Breast epithelium (tissue), 4 donors: ENCODE results near the gene SAMD14. TPM values are rescaled to one million over a fixed set of nuclear protein-coding genes. Genes with fewer than 3 reads are reported as not detected.

Experiments
- DNase-seq, 2 donors: peaks; one replicate each; pipeline ENCODE4 v3.0.0-alpha.2; 2019; ENCODE audit warnings: low spot score in 2 of 2
- H3K27ac ChIP-seq, 2 donors: fragments of 200-600 bp; sonication (generic) in 1 of 2; one replicate each; pipeline ENCODE4 v1.5.1; 2016 to 2019; ENCODE audit warnings: mild to moderate bottlenecking in 1 of 2
- H3K27me3 ChIP-seq, 2 donors: fragments of 200-600 bp; sonication (generic) in 1 of 2; one replicate each; pipeline versions ENCODE4 v1.5.1 to v1.6.0; 2017 to 2019; ENCODE audit warnings: control low read depth in 1 of 2, mild to moderate bottlenecking in 1 of 2
- H3K36me3 ChIP-seq: fragments of 200-600 bp; one replicate; pipeline ENCODE4 v1.5.1; 2019
- H3K4me1 ChIP-seq, 2 donors: fragments of 200-600 bp; sonication (generic); one replicate each; pipeline ENCODE4 v1.5.1; 2016 to 2019; ENCODE audit warnings: control low read depth in 1 of 2
- H3K4me3 ChIP-seq, 3 donors: fragments of 200-600 bp; sonication (generic); 1 replicate in 2 of 3; 2 replicates in 1 of 3; pipeline ENCODE4 v1.5.1; 2016 to 2019; ENCODE audit warnings: mild to moderate bottlenecking in 3 of 3, moderate library complexity in 2 of 3
- H3K9me3 ChIP-seq, 2 donors: fragments of 200-600 bp; sonication (generic) in 1 of 2; one replicate each; pipeline ENCODE4 v1.5.1; 2016 to 2019; ENCODE audit warnings: control low read depth in 1 of 2
- POLR2A ChIP-seq: fragments of 450-650 bp; IDR thresholded peaks from one replicate; pipeline ENCODE4 v1.6.1; 2016; ENCODE audit warnings: antibody characterized with exemption, mild to moderate bottlenecking, moderate library complexity
- POLR2AphosphoS5 ChIP-seq, 3 donors: sonication (generic); formaldehyde crosslinking; IDR thresholded peaks; one replicate each; pipeline ENCODE4 v1.6.1; 2017; ENCODE audit warnings: antibody characterized with exemption in 3 of 3
- intact Hi-C: fragments of 100-400 bp; cut with DNase I; formaldehyde crosslinking; loops from one replicate; pipeline ENCODE4 v1.15.1; 2023; ENCODE audit warnings: low total_unique reads
- total RNA-seq, 3 donors: library from RNA; depleted of rRNA; stranded (reverse); fragments of >200 nt; gene quantifications; one replicate each; pipeline ENCODE4 v1.1.0, GENCODE V29; 2016
- TF ChIP-seq, protein P1 (sequence below), 3 donors: fragments of 450-650 bp; IDR thresholded peaks; one replicate each; pipeline ENCODE4 v1.5.1; 2016 to 2017; ENCODE audit warnings: antibody characterized with exemption in 3 of 3, mild to moderate bottlenecking in 3 of 3, moderate library complexity in 3 of 3

The SAMD14 gene
- total RNA-seq, 3 donors from 2014 or later = 0.16 to 0.98 TPM; not detected in 1

DNA sequence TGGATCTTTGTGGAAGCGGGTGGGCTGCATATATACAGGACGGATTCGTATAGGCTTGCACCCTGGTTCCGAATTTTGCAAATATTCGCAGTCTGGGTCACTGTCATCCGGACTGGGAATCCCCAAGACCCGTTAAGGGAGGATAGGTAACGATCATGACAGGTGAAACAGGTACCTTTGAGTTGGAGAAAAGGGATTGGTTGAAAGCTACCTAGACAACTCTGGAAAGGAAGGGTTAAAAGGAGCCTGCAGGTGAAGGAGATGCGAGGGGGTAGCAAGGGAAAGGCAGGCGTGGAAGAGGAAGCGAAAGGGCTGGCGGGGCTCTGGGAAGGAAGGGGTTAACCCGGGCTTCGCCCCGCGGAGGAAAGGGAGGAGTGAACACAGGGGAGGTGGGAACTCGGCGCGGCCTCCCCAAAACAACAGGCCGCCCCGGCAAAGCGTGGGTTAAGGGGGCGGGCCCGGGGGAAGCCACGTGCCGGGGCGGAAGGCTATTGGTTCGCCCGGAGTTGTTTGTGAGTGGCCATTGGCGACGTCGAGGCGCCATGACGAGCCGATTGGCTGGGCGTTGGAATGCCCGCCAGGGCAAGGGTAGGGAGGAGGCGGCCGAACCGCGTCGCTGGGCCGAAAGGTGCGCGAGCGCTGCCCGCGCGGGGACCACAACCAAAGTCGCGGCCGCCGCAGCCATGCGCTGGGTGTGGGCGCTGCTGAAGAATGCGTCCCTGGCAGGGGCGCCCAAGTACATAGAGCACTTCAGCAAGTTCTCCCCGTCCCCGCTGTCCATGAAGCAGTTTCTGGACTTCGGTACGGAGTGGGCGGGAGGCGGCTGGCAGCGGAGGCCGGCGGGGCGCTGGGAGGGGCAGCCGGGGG, 35.0 kb downstream of the SAMD14 start, which contains the start of gene PDK2:
TSS of gene PDK2 (plus strand) at position 599 of the 867 bp plus-strand sequence. CDS start at position 684, 85 bp downstream.
- intact Hi-C loops = no loop called here

DNA sequence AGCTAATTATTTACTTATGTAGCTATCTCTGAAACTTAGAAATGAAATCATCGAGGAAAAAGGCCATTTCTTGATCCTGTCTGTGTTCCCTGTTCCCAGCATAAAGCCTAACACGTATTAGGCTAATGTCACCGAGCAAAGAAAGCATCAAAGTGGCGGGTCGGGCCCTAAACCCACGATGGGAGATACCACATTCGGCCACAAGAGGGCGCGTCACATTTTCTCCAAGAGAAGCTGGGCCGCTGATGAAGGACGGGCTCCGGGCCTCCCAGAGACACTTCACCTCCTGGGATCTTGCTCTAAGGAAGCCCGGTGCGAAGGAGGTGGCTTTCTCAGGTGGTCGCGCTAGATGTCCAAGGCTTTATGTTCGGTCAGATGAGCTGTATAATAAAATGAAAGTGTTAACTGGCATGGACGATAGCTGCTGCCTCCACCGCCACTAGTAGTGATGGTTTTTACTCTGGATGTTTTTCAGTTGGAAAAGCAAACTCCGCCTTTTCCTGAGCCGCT, 35.7 kb downstream of the SAMD14 start:
- H3K4me1 ChIP-seq = peaks cover 0 to 10% of the 10 kb centered on the region in 2 donors
- DNase-seq = peak; percentile 83 to 94
- no peaks in the 10 kb centered on the region for H3K36me3 ChIP-seq
- H3K4me3 ChIP-seq = peak overlapping the region; percentile 84 to 99 (median 98)
- peak overlapping the region; percentile 84 to 92 for H3K27ac ChIP-seq
- intact Hi-C loops = no loop called here
- H3K27me3 ChIP-seq = no peaks in the 10 kb centered on the region
- TF ChIP-seq POLR2A (no peak), POLR2AphosphoS5 (IDR thresholded peaks at IDR 0.05) (peak in 2 of 3 donors; percentile 21 to 40)
- TF ChIP-seq, protein P1, sequence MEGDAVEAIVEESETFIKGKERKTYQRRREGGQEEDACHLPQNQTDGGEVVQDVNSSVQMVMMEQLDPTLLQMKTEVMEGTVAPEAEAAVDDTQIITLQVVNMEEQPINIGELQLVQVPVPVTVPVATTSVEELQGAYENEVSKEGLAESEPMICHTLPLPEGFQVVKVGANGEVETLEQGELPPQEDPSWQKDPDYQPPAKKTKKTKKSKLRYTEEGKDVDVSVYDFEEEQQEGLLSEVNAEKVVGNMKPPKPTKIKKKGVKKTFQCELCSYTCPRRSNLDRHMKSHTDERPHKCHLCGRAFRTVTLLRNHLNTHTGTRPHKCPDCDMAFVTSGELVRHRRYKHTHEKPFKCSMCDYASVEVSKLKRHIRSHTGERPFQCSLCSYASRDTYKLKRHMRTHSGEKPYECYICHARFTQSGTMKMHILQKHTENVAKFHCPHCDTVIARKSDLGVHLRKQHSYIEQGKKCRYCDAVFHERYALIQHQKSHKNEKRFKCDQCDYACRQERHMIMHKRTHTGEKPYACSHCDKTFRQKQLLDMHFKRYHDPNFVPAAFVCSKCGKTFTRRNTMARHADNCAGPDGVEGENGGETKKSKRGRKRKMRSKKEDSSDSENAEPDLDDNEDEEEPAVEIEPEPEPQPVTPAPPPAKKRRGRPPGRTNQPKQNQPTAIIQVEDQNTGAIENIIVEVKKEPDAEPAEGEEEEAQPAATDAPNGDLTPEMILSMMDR (IDR thresholded peaks at IDR 0.05) = peak; percentile 91 to 98 (median 95)
- H3K9me3 ChIP-seq = no peaks in the 10 kb centered on the region

More for the DNA sequence above, 35.0 kb downstream of the SAMD14 start, which contains the start of gene PDK2:
- DNase-seq = peak; percentile 98
- Histone ChIP-seq H3K4me3 (peak within 1 kb of the TSS; percentile 84 to 99 (median 98)), H3K27ac (peak within 1 kb of the TSS; percentile 84 to 92), H3K4me1 (peaks cover 0 to 10% of the 10 kb centered on the region in 2 donors), H3K27me3 (no peaks in the 10 kb centered on the region), H3K9me3 (no peaks in the 10 kb centered on the region), H3K36me3 (no peaks in the 10 kb centered on the region)
- TF ChIP-seq POLR2A (no peak), POLR2AphosphoS5 (IDR thresholded peaks at IDR 0.05) (peak; percentile 65 to 70 (median 67))
- TF ChIP-seq, protein P1 (IDR thresholded peaks at IDR 0.05) = no peak

DNA sequence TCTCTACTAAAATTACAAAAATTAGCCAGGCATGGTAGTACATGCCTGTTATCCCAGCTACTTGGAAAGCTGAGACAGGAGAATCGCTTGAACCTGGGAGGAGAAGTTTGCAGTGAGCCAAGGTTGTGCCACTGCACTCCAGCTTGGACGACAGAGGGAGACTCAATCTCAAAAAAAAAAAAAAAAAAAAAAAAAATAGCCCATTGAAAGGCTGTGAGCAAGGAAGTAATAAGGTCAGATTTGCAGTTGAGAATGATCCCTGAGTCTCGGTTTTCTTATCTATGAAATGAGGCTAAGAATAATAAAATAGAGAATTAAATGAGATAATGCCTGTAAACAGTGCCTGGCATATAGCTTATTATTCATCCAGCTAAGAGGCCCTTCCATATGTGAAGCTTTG, 36.2 kb downstream of the SAMD14 start:
- Histone ChIP-seq H3K4me1 (peaks cover 0 to 10% of the 10 kb centered on the region in 2 donors), H3K4me3 (no peak overlapping the region), H3K27ac (no peak overlapping the region), H3K27me3 (no peaks in the 10 kb centered on the region), H3K9me3 (no peaks in the 10 kb centered on the region), H3K36me3 (no peaks in the 10 kb centered on the region)
- intact Hi-C loops = no loop called here
- TF ChIP-seq POLR2A (no peak), POLR2AphosphoS5 (IDR thresholded peaks at IDR 0.05) (no peak)
- TF ChIP-seq, protein P1 (IDR thresholded peaks at IDR 0.05) = no peak
- no peak for DNase-seq

DNA sequence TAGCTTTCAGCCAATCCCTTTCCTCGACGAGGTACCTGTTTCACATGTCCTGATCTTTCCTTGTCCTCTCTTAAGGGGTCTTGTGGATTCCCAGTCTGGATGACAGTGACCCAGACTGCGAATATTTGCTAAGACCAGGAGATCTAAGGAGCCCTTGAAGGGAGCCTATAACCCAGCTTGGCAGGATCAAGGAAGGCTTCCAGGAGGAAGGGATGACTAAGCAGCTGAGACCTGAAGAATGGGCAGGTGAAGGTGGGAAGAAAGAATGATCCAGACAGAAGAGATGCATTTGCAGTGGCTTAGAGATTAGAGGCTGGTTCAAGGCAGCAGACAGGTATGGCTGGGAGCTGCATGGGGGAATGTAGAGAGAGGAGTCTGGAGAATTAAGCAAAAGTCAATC, 36.7 kb downstream of the SAMD14 start:
- Histone ChIP-seq H3K9me3 (no peaks in the 10 kb centered on the region), H3K27me3 (no peaks in the 10 kb centered on the region), H3K4me1 (peaks cover 0 to 10% of the 10 kb centered on the region in 2 donors), H3K27ac (no peak overlapping the region), H3K4me3 (no peak overlapping the region), H3K36me3 (no peaks in the 10 kb centered on the region)
- intact Hi-C loops = no loop called here
- TF ChIP-seq, protein P1 (IDR thresholded peaks at IDR 0.05) = no peak
- TF ChIP-seq POLR2A (no peak), POLR2AphosphoS5 (IDR thresholded peaks at IDR 0.05) (no peak)
- DNase-seq = no peak

DNA sequence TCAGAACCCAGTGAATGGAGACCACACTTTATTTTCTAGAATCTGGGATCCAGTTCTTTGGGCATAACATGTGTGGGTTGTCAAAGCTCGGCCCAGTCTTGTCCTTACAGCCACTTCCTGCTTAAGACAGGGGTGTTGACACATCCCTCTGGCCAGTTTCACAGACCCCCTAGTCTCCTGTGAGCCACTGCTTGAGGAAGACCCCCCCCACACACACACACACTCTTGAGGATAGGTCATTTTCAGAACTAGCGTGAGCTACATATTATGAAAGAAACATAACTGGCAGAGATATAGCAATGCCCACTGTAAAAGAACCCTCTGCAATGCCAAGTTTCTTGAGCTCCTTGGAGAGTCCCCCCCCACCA, 38.1 kb downstream of the SAMD14 start:
- peaks cover 0 to 10% of the 10 kb centered on the region in 2 donors for H3K4me1 ChIP-seq
- DNase-seq = no peak
- H3K9me3 ChIP-seq = no peaks in the 10 kb centered on the region
- H3K27ac ChIP-seq = no peak overlapping the region
- H3K36me3 ChIP-seq = no peaks in the 10 kb centered on the region
- TF ChIP-seq, protein P1 (IDR thresholded peaks at IDR 0.05) = no peak
- TF ChIP-seq POLR2AphosphoS5 (IDR thresholded peaks at IDR 0.05) = no peak
- no peak for TF ChIP-seq POLR2A
- H3K27me3 ChIP-seq = no peaks in the 10 kb centered on the region
- intact Hi-C loops = no loop called here
- no peak overlapping the region for H3K4me3 ChIP-seq
